Sigmoid colon (tissue), 4 donors: ENCODE data around the gene AUTS2.

Experiments
- CTCF ChIP-seq, 4 experiments: fragments of 450-650 bp in 3 of 4; fragments of 200-600 bp in 1 of 4; IDR thresholded peaks; one replicate each; pipeline ENCODE4 v1.5.1; 2016 to 2019; ENCODE audit warnings: antibody characterized with exemption in 4 of 4, mild to moderate bottlenecking in 3 of 4, moderate library complexity in 2 of 4
- POLR2AphosphoS5 ChIP-seq, 4 donors: sonication (generic); formaldehyde crosslinking; IDR thresholded peaks; one replicate each; pipeline ENCODE4 v1.6.1; 2017; ENCODE audit warnings: antibody characterized with exemption in 4 of 4

- TF ChIP-seq CTCF (IDR thresholded peaks at IDR 0.05) (no peak), POLR2AphosphoS5 (IDR thresholded peaks at IDR 0.05) (no peak)
These were observed 955.1 kb downstream of the AUTS2 start for GRCh38 chr7:70553364-70553763.
